H1 (cell line): ENCODE data around the gene KTI12. TPM values are rescaled to one million over a fixed set of nuclear protein-coding genes. Genes with fewer than 3 reads are reported as not detected.

Experiments used
- CTCF ChIA-PET: fragments of 300-600 bp; sonication (Branson Sonifier 250); formaldehyde crosslinking; loops from one replicate; lab custom pipeline; 2021; ENCODE audit not compliant: partially characterized antibody; lab: Charles Lee
- POLR2A ChIA-PET: fragments of 300-600 bp; sonication (Branson Sonifier 250); formaldehyde crosslinking; loops from one replicate; lab custom pipeline; 2021; ENCODE audit warnings: inconsistent platforms; ENCODE audit not compliant: partially characterized antibody; lab: Charles Lee
- DNase-seq, 2 experiments: peaks; one replicate each; pipeline versions ENCODE4 v3.0.0 to v3.0.0-alpha.2; 2010 to 2022; ENCODE audit warnings: low spot score in 2 of 2, low read depth in 1 of 2, mixed read lengths in 1 of 2
- FAIRE-seq: peaks from 2 replicates; lab custom pipeline; 2011; peaks lifted over from hg19 to GRCh38; lab: Jason Lieb, UNC
- H2AFZ ChIP-seq: 2 replicates; pipeline ENCODE4 v1.8.1; 2012; ENCODE audit warnings: low read length, inconsistent platforms
- H2AK5ac ChIP-seq: 2 replicates; pipeline ENCODE4 v1.6.1; 2013; ENCODE audit warnings: low read depth, low read length
- H2BK120ac ChIP-seq: replicated peaks from 2 replicates; pipeline ENCODE3; 2013; ENCODE audit warnings: low read depth, low read length, inconsistent platforms
- H2BK12ac ChIP-seq: 2 replicates; pipeline ENCODE4 v1.6.1; 2013; ENCODE audit warnings: low read depth, low read length
- H2BK15ac ChIP-seq: 2 replicates; pipeline ENCODE4 v1.6.1; 2013; ENCODE audit warnings: low read length
- H2BK20ac ChIP-seq: 2 replicates; pipeline ENCODE4 v1.6.1; 2013; ENCODE audit warnings: low read length
- H2BK5ac ChIP-seq: 2 replicates; pipeline ENCODE4 v1.6.1; 2013; ENCODE audit warnings: low read depth, low read length
- H3K14ac ChIP-seq: 2 replicates; pipeline ENCODE4 v1.6.1; 2013; ENCODE audit warnings: inconsistent platforms; ENCODE audit not compliant: insufficient read length
- H3K18ac ChIP-seq: 2 replicates; pipeline ENCODE4 v1.6.1; 2013; ENCODE audit warnings: low read length; ENCODE audit errors: extremely low read depth
- H3K23ac ChIP-seq: 2 replicates; pipeline ENCODE4 v1.6.1; 2013; ENCODE audit warnings: inconsistent platforms; ENCODE audit not compliant: insufficient read length
- H3K23me2 ChIP-seq: 2 replicates; pipeline ENCODE4 v1.6.1; 2013; ENCODE audit warnings: low read depth, low read length
- H3K27ac ChIP-seq: 2 replicates; pipeline ENCODE4 v1.6.1; 2011; ENCODE audit warnings: low read depth, low read length, inconsistent platforms
- H3K27me3 ChIP-seq, 4 experiments: replicated peaks in 1 of 4; 1 replicate in 1 of 4; 2 replicates in 3 of 4; pipeline versions ENCODE4 v1.6.1 to v1.8.1; 2011 to 2013; ENCODE audit warnings: low read length in 3 of 4, mild to moderate bottlenecking in 3 of 4, inconsistent platforms in 2 of 4, mixed read lengths in 2 of 4, moderate library complexity in 1 of 4; ENCODE audit not compliant: control insufficient read depth in 3 of 4, insufficient read depth in 3 of 4; ENCODE audit errors: extremely low read depth in 1 of 4
- H3K36me3 ChIP-seq, 4 experiments: 2 replicates each; pipeline versions ENCODE4 v1.6.1 to v1.8.1; 2011 to 2013; ENCODE audit warnings: mild to moderate bottlenecking in 4 of 4, low read length in 3 of 4, moderate library complexity in 2 of 4, control low read depth in 1 of 4, inconsistent platforms in 1 of 4; ENCODE audit not compliant: insufficient read depth in 4 of 4, control insufficient read depth in 2 of 4
- H3K4ac ChIP-seq: replicated peaks from 2 replicates; pipeline ENCODE3; 2013; ENCODE audit warnings: low read length, low read depth, mixed read lengths, inconsistent platforms; ENCODE audit not compliant: insufficient read length
- H3K4me1 ChIP-seq, 4 experiments: replicated peaks in 1 of 4; 1 replicate in 1 of 4; 2 replicates in 3 of 4; pipeline versions ENCODE4 v1.6.1 to v1.8.1; 2011 to 2013; ENCODE audit warnings: low read length in 3 of 4, inconsistent platforms in 2 of 4, mixed read lengths in 1 of 4; ENCODE audit not compliant: insufficient read depth in 4 of 4, control insufficient read depth in 3 of 4
- H3K4me2 ChIP-seq, 2 experiments: 2 replicates each; pipeline versions ENCODE4 v1.6.1 to v1.8.1; 2011 to 2013; ENCODE audit warnings: low read depth in 2 of 2, low read length in 2 of 2, control low read depth in 1 of 2, inconsistent platforms in 1 of 2, mild to moderate bottlenecking in 1 of 2; ENCODE audit not compliant: insufficient read depth in 1 of 2
- H3K4me3 ChIP-seq, 4 experiments: fragments of 200-600, 300-600 bp in 1 of 4; sonication (generic), shearing (Covaris generic), sonication (Bioruptor Twin) in 1 of 4; 2 replicates each; pipeline versions ENCODE4 v1.5.1 to v1.8.1; 2011 to 2016; ENCODE audit warnings: low read length in 4 of 4, low read depth in 3 of 4, control low read depth in 2 of 4, inconsistent platforms in 2 of 4, mild to moderate bottlenecking in 2 of 4, mixed read lengths in 1 of 4, moderate library complexity in 1 of 4; ENCODE audit not compliant: insufficient read depth in 2 of 4; ENCODE audit errors: extremely low read depth in 1 of 4
- H3K56ac ChIP-seq: replicated peaks from 2 replicates; pipeline ENCODE3; 2013; ENCODE audit warnings: low read depth, mild to moderate bottlenecking, mixed read lengths, low read length, inconsistent platforms; ENCODE audit not compliant: insufficient read length
- H3K79me1 ChIP-seq: 2 replicates; pipeline ENCODE4 v1.6.1; 2013; ENCODE audit warnings: low read depth, low read length, control low read depth
- H3K79me2 ChIP-seq, 2 experiments: 2 replicates each; pipeline versions ENCODE4 v1.6.1 to v1.8.1; 2012 to 2013; ENCODE audit warnings: low read length in 2 of 2, mild to moderate bottlenecking in 2 of 2, inconsistent platforms in 1 of 2; ENCODE audit not compliant: insufficient read depth in 2 of 2, control insufficient read depth in 1 of 2
- H3K9ac ChIP-seq, 4 experiments: replicated peaks in 1 of 4; 1 replicate in 1 of 4; 2 replicates in 3 of 4; pipeline versions ENCODE4 v1.6.1 to v1.8.1; 2011 to 2013; ENCODE audit warnings: low read depth in 3 of 4, low read length in 3 of 4, control low read depth in 2 of 4, mild to moderate bottlenecking in 2 of 4, moderate library complexity in 2 of 4, inconsistent platforms in 1 of 4; ENCODE audit errors: extremely low read depth in 1 of 4
- H3K9me3 ChIP-seq, 2 experiments: 2 replicates each; pipeline versions ENCODE4 v1.6.1 to v1.8.1; 2012 to 2013; ENCODE audit warnings: mild to moderate bottlenecking in 2 of 2, moderate library complexity in 2 of 2, control low read depth in 1 of 2, inconsistent platforms in 1 of 2, low read depth in 1 of 2, low read length in 1 of 2, mixed read lengths in 1 of 2; ENCODE audit not compliant: insufficient read depth in 2 of 2
- H4K20me1 ChIP-seq, 2 experiments: replicated peaks in 1 of 2; 2 replicates each; pipeline versions ENCODE3 to v1.8.1; 2011 to 2013; ENCODE audit warnings: inconsistent platforms in 2 of 2, low read length in 2 of 2, mild to moderate bottlenecking in 1 of 2; ENCODE audit not compliant: insufficient read depth in 2 of 2, control insufficient read depth in 1 of 2
- H4K5ac ChIP-seq: 2 replicates; pipeline ENCODE4 v1.6.1; 2013; ENCODE audit warnings: low read length, low read depth, mixed read lengths, inconsistent platforms; ENCODE audit not compliant: insufficient read length
- H4K8ac ChIP-seq: 2 replicates; pipeline ENCODE4 v1.8.0; 2013; ENCODE audit warnings: mild to moderate bottlenecking, moderate library complexity, low read length, inconsistent platforms; ENCODE audit not compliant: insufficient read depth; ENCODE audit errors: extremely low read depth
- H4K91ac ChIP-seq: replicated peaks from 2 replicates; pipeline ENCODE3; 2013; ENCODE audit warnings: low read length, mixed read lengths, inconsistent platforms; ENCODE audit not compliant: insufficient read length
- CHD1 ChIP-seq: IDR thresholded peaks from 2 replicates; pipeline ENCODE4 v1.6.1; 2012; ENCODE audit warnings: low read depth, low read length, improper control_type of control experiment
- GTF2F1 ChIP-seq: IDR thresholded peaks from 2 replicates; pipeline ENCODE4 v1.6.1; 2012; ENCODE audit warnings: low read depth, low read length, improper control_type of control experiment, borderline replicate concordance
- ZNF274 ChIP-seq: IDR thresholded peaks from 2 replicates; pipeline ENCODE4 v1.7.0; 2012; ENCODE audit warnings: low read length, borderline replicate concordance; ENCODE audit errors: extremely low read depth
- WGBS, 2 experiments: shearing (Covaris generic) in 1 of 2; methylation state at CpG; one replicate each; pipeline versions ENCODE4 v1.1.6 to v1.1.7; 2013 to 2015; ENCODE audit warnings: low lambda C conversion rate in 2 of 2, mixed read lengths in 2 of 2, inconsistent platforms in 1 of 2, low coverage in 1 of 2, missing lambda C conversion rate in 1 of 2; ENCODE audit not compliant: insufficient replicate concordance in 2 of 2, insufficient coverage in 1 of 2, insufficient read length in 1 of 2; ENCODE audit errors: extremely low coverage in 1 of 2, missing lambda C conversion rate in 1 of 2; 5-methylcytosine and 5-hydroxymethylcytosine counted together
- polyA plus RNA-seq, 7 experiments: library from polyadenylated mRNA; depleted of rRNA in 3 of 7; stranded (reverse) in 5 of 7; unstranded in 2 of 7; fragments of >200 nt in 5 of 7; fragments of 200-250 nt in 2 of 7; gene quantifications; 1 replicate in 5 of 7; 2 replicates in 1 of 7; 4 replicates in 1 of 7; pipeline versions ENCODE4 v1.2.1 to v1.2.3, GENCODE V29; 2011 to 2013; ENCODE audit warnings: missing spikeins in 2 of 7, mixed read lengths in 2 of 7
- total RNA-seq: library from RNA; stranded (reverse); fragmentation: NEBNext Ultra II Directional; extraction: Animal tissue kit (Norgen Biotek cat#: 25700); gene quantifications from 2 replicates; pipeline ENCODE4 v1.2.1, GENCODE V29; 2021
- TF ChIP-seq, protein P1 (sequence below): IDR thresholded peaks from 2 replicates; pipeline ENCODE4 v1.6.1; 2011; ENCODE audit warnings: low read length, improper control_type of control experiment

The KTI12 gene
- total and polyA plus RNA-seq, 2 of the 8 experiments (the other 6 are each of a cell fraction or from before 2014, with no cell fraction given) = 7.5 to 16.2 TPM

DNA sequence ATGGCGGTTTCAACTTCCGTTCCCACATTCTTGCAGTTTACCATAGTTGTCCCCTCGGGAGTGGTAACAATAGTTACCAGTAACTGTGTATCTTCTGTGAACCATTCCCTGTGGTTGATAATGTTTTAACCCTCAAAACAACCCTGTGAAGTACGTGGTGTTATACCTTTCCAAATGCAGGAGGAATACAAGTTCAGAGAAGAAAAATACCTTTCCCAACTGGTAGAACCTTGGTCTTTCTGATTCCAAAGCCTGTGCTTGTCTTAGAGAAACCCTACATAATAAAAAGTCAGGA is 23.3 kb upstream of the KTI12 start:
- Histone ChIP-seq H3K9ac (peak overlapping the region; percentile 83 to 97 (median 90)), H3K23ac (no peak overlapping the region), H3K56ac (peak overlapping the region; percentile 82), H2BK120ac (no peak overlapping the region), H2BK5ac (peak overlapping the region; percentile 93), H3K4me2 (peak overlapping the region; percentile 79 to 96), H3K27me3 (no peaks in the 10 kb centered on the region), H3K79me1 (peaks cover 6% of the 10 kb centered on the region), H3K4ac (peak overlapping the region; percentile 89), H2BK15ac (0 out of 2 replicates have a peak overlapping the region, but pooled peaks have one; percentile 74), H3K9me3 (no peaks in the 10 kb centered on the region), H3K36me3 (peaks cover 8 to 34% (median 22%) of the 10 kb centered on the region in 4 experiments), H2BK12ac (0 out of 2 replicates have a peak overlapping the region, but pooled peaks have one; percentile 56), H3K4me1 (peaks cover 0 to 7% (median 2%) of the 10 kb centered on the region in 4 experiments; a peak in 3 of 7 replicates), H3K18ac (peak overlapping the region; percentile 66), H3K4me3 (peak overlapping the region; percentile 87 to 98 (median 92)), H4K91ac (peak overlapping the region; percentile 90), H3K79me2 (peaks cover 17 to 76% of the 10 kb centered on the region in 2 experiments), H3K23me2 (peaks cover 11% of the 10 kb centered on the region; the same call in 1 of the 2 replicates), H4K5ac (peak overlapping the region; percentile 92), H4K8ac (no peak overlapping the region), H3K14ac (no peak overlapping the region), H2AFZ (no peak overlapping the region), H4K20me1 (peaks cover 0 to 6% of the 10 kb centered on the region in 2 experiments), H3K27ac (peak overlapping the region; percentile 93), H2BK20ac (no peak overlapping the region), H2AK5ac (no peak overlapping the region)
- FAIRE-seq = no peak
- 2% methylated on average over 4 of the region's 4 CpGs; no CpG with 5 or more reads in 1 of the 2 experiments for WGBS, 2 experiments
- CTCF ChIA-PET = no interaction called here
- TF ChIP-seq, protein P1, sequence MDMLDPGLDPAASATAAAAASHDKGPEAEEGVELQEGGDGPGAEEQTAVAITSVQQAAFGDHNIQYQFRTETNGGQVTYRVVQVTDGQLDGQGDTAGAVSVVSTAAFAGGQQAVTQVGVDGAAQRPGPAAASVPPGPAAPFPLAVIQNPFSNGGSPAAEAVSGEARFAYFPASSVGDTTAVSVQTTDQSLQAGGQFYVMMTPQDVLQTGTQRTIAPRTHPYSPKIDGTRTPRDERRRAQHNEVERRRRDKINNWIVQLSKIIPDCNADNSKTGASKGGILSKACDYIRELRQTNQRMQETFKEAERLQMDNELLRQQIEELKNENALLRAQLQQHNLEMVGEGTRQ = no peak
- TF ChIP-seq ZNF274 (no peak), CHD1 (no peak), GTF2F1 (no peak)
- POLR2A ChIA-PET = interaction anchor here (0.6 to 5.4 kb wide), 16 partner anchors 7 to 347 kb away, joined by 3 to 61 read pairs (median 4); partner anchors contain the start of genes CC2D1B, KTI12, ORC1 and PRPF38A
- no peak for DNase-seq
